GM12878 (cell line): ENCODE results near the gene ATP6V0E1. TPM values are rescaled to one million over a fixed set of nuclear protein-coding genes. Genes with fewer than 3 reads are reported as not detected.

Experiments used
- ATAC-seq: fragments of 200-7000 bp; cut with Tn5 transposase; 3 replicates; pipeline ENCODE4 v1.9.1; 2020; ENCODE audit warnings: mild to moderate bottlenecking, moderate library complexity
- BruUV-seq: library from RNA; stranded (reverse); fragments of 400-500 nt; replicated peaks from 2 replicates; lab custom pipeline; 2021; lab: Mats Ljungman, UMichigan
- CTCF ChIA-PET: fragments of 300-600 bp; sonication (Branson Sonifier 250); formaldehyde crosslinking; extraction: SDS; loops from one replicate; lab custom pipeline; 2021; ENCODE audit warnings: inconsistent platforms; lab: Yijun Ruan, JAX
- POLR2A ChIA-PET: fragments of 350-600 bp; formaldehyde crosslinking; extraction: SDS; loops from one replicate; lab custom pipeline; 2021; ENCODE audit warnings: inconsistent platforms; lab: Charles Lee
- RAD21 ChIA-PET: fragments of 300-600 bp; sonication (Branson Sonifier 250); formaldehyde crosslinking; loops from one replicate; lab custom pipeline; 2023; ENCODE audit warnings: antibody characterized with exemption; ENCODE audit not compliant: unreplicated experiment; lab: Charles Lee
- SMC1A ChIA-PET: fragments of 300-600 bp; sonication (Branson Sonifier 250); formaldehyde crosslinking; loops from one replicate; lab custom pipeline; 2023; ENCODE audit not compliant: unreplicated experiment, uncharacterized antibody; lab: Charles Lee
- DNase-seq: peaks from one replicate; pipeline ENCODE4 v3.0.0-alpha.2; 2011; ENCODE audit warnings: low read depth, low spot score
- FAIRE-seq: peaks from 3 replicates; lab custom pipeline; 2011; peaks lifted over from hg19 to GRCh38; lab: Jason Lieb, UNC
- H2AFZ ChIP-seq: 2 replicates; pipeline ENCODE4 v1.6.0; 2011; ENCODE audit warnings: low read depth, low read length, control low read depth; ENCODE audit not compliant: control insufficient read depth
- H3K27ac ChIP-seq: 2 replicates; pipeline ENCODE4 v1.5.1; 2011; ENCODE audit warnings: control low read depth; ENCODE audit not compliant: control insufficient read depth, insufficient read depth
- H3K27me3 ChIP-seq, 2 experiments: replicated peaks in 1 of 2; 2 replicates each; pipeline versions ENCODE4 v1.6.0 to v1.6.1; 2011; ENCODE audit warnings: low read length in 1 of 2; ENCODE audit not compliant: control insufficient read depth in 2 of 2, insufficient read depth in 2 of 2
- H3K36me3 ChIP-seq, 2 experiments: 2 replicates each; pipeline ENCODE4 v1.5.1; 2011; ENCODE audit warnings: low read length in 1 of 2; ENCODE audit not compliant: control insufficient read depth in 2 of 2, insufficient read depth in 2 of 2
- H3K4me1 ChIP-seq: 2 replicates; pipeline ENCODE4 v1.6.1; 2011; ENCODE audit warnings: mild to moderate bottlenecking, low read length, moderate library complexity, mixed read lengths; ENCODE audit not compliant: control insufficient read depth, insufficient read depth
- H3K4me2 ChIP-seq: 2 replicates; pipeline ENCODE4 v1.6.0; 2011; ENCODE audit warnings: control low read depth; ENCODE audit not compliant: control insufficient read depth, insufficient read depth
- H3K4me3 ChIP-seq: fragments of 200-600 bp; sonication (generic); 2 replicates; pipeline ENCODE4 v1.5.1; 2016
- H3K79me2 ChIP-seq: 2 replicates; pipeline ENCODE4 v1.6.0; 2011; ENCODE audit warnings: low read length; ENCODE audit not compliant: control insufficient read depth, insufficient read depth
- H3K9ac ChIP-seq: 2 replicates; pipeline ENCODE4 v1.8.0; 2011; ENCODE audit warnings: low read length, control low read depth, mixed read lengths; ENCODE audit not compliant: control insufficient read depth, insufficient read depth
- H3K9me3 ChIP-seq: replicated peaks from 3 replicates; pipeline ENCODE4 v1.5.1; 2011; ENCODE audit warnings: mild to moderate bottlenecking, low read length; ENCODE audit not compliant: control insufficient read depth, insufficient read depth
- H4K20me1 ChIP-seq: 2 replicates; pipeline ENCODE4 v1.6.0; 2011; ENCODE audit not compliant: control insufficient read depth, insufficient read depth
- ETV6 ChIP-seq, 2 experiments: fragments of 450-650 bp in 1 of 2; IDR thresholded peaks in 1 of 2; conservative IDR thresholded peaks in 1 of 2; 2 replicates each; pipeline ENCODE4 v1.6.1; 2014; ENCODE audit warnings: antibody characterized with exemption in 1 of 2, borderline replicate concordance in 1 of 2, low read depth in 1 of 2, mild to moderate bottlenecking in 1 of 2, moderate library complexity in 1 of 2
- JUND ChIP-seq: IDR thresholded peaks from 2 replicates; pipeline ENCODE4 v1.6.1; 2012; ENCODE audit warnings: low read depth, mild to moderate bottlenecking, low read length, improper control_type of control experiment, moderate library complexity
- MTA3 ChIP-seq: IDR thresholded peaks from 2 replicates; pipeline ENCODE4 v1.6.1; 2012; ENCODE audit warnings: low read length, inconsistent platforms, borderline replicate concordance
- PAX8 ChIP-seq: fragments of 450-650 bp; IDR thresholded peaks from 2 replicates; pipeline ENCODE4 v1.6.1; 2017; ENCODE audit warnings: mild to moderate bottlenecking, moderate library complexity
- SP1 ChIP-seq: IDR thresholded peaks from one replicate; pipeline ENCODE4 v1.6.1; 2011; ENCODE audit warnings: low read depth, low read length
- WGBS: methylation state at CpG from one replicate; pipeline ENCODE4 v1.1.6; 2016; ENCODE audit warnings: low lambda C conversion rate; ENCODE audit not compliant: insufficient replicate concordance, insufficient coverage; ENCODE audit errors: missing lambda C conversion rate; 5-methylcytosine and 5-hydroxymethylcytosine counted together
- in situ Hi-C: fragments of 300-500 bp; cut with MboI; formaldehyde crosslinking; loops from 9 replicates; pipeline ENCODE4 v1.14.3; 2018; ENCODE audit warnings: mixed read lengths
- intact Hi-C: fragments of 100-400 bp; cut with micrococcal nuclease; formaldehyde crosslinking; loops from one replicate; pipeline ENCODE4 v1.14.2; 2022; ENCODE audit not compliant: unreplicated experiment
- polyA plus RNA-seq, 11 experiments: library from polyadenylated mRNA; depleted of rRNA in 4 of 11; unstranded in 6 of 11; stranded (reverse) in 5 of 11; fragments of >200 nt; fragmentation: Nextera tagmentation in 4 of 11; fragmentation: Illumina TruSeq in 1 of 11; extraction: Ambion mirVana in 4 of 11; extraction: Trizol in 1 of 11; gene quantifications; 1 replicate in 1 of 11; 2 replicates in 10 of 11; pipeline versions ENCODE4 v1.2.1 to v1.2.3, GENCODE V29; 2011 to 2016; ENCODE audit warnings: inconsistent platforms in 2 of 11, missing spikeins in 2 of 11, low read depth in 1 of 11
- total RNA-seq, 4 experiments: library from RNA; depleted of rRNA in 3 of 4; stranded (reverse); fragments of >200 nt in 3 of 4; fragmentation: Illumina TruSeq in 1 of 4; extraction: Trizol in 1 of 4; gene quantifications; 2 replicates each; pipeline versions ENCODE4 v1.2.1 to v1.2.3, GENCODE V29; 2013 to 2021
- TF ChIP-seq, protein P1 (sequence below): fragments of 450-650 bp; IDR thresholded peaks from 2 replicates; pipeline ENCODE4 v1.6.1; 2016; ENCODE audit warnings: mild to moderate bottlenecking
- TF ChIP-seq, protein P2 (sequence below): IDR thresholded peaks from 2 replicates; pipeline ENCODE4 v1.6.1; 2012; ENCODE audit warnings: low read depth, low read length, improper control_type of control experiment

ATP6V0E1 gene
- total and polyA plus RNA-seq, 10 of the 15 experiments (the other 5 are each of a cell fraction or from before 2014, with no cell fraction given) = 143 to 787 (median 306) TPM

DNA sequence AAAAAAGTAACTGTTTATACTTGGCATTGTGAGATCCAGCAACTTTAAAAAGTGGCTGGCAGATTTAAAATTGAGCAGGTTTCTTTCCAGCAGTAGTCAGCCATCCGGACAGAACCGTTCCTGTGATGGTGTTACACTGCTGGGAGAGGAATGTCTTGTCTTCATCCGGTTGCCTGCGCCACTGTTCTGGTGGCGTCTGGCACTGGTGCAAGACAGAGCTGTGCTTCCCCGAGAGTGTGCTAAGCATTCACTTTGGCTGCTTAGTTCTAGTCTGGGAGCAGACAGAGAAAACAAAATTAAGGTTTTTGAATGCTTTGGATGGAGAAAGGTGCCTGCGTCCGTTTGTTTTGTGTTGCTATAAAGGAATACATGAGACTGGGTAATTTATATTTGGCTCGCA, 37.1 kb downstream of the ATP6V0E1 start:
- no peak overlapping the region for H2AFZ ChIP-seq
- H3K9ac ChIP-seq = no peak overlapping the region
- peaks cover 35% of the 10 kb centered on the region for H3K79me2 ChIP-seq
- H3K4me2 ChIP-seq = no peak overlapping the region
- H4K20me1 ChIP-seq = peaks cover 6% of the 10 kb centered on the region; the same call in 1 of the 2 replicates
- H3K27me3 ChIP-seq = no peaks in the 10 kb centered on the region
- intact Hi-C loops = no loop called here
- ATAC-seq (no peak), DNase-seq (no peak), FAIRE-seq (no peak)
- ChIA-PET RAD21 (no interaction called here), CTCF (no interaction called here), SMC1A (interaction anchor here (0.7 to 1.2 kb wide), 3 partner anchors 9 to 37 kb away, joined by 3 read pairs; partner anchors contain the start of gene ATP6V0E1), POLR2A (no interaction called here)
- WGBS = 98% methylated on average over 9 of the region's 9 CpGs
- H3K9me3 ChIP-seq = no peaks in the 10 kb centered on the region
- H3K36me3 ChIP-seq = peaks cover 4 to 27% of the 10 kb centered on the region in 2 experiments
- in situ Hi-C loops = no loop called here
- no peaks in the 10 kb centered on the region for H3K4me1 ChIP-seq
- TF ChIP-seq, protein P1, sequence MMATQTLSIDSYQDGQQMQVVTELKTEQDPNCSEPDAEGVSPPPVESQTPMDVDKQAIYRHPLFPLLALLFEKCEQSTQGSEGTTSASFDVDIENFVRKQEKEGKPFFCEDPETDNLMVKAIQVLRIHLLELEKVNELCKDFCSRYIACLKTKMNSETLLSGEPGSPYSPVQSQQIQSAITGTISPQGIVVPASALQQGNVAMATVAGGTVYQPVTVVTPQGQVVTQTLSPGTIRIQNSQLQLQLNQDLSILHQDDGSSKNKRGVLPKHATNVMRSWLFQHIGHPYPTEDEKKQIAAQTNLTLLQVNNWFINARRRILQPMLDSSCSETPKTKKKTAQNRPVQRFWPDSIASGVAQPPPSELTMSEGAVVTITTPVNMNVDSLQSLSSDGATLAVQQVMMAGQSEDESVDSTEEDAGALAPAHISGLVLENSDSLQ = no peak
- TF ChIP-seq JUND = no peak
- TF ChIP-seq SP1 = no peak
- TF ChIP-seq, protein P2, sequence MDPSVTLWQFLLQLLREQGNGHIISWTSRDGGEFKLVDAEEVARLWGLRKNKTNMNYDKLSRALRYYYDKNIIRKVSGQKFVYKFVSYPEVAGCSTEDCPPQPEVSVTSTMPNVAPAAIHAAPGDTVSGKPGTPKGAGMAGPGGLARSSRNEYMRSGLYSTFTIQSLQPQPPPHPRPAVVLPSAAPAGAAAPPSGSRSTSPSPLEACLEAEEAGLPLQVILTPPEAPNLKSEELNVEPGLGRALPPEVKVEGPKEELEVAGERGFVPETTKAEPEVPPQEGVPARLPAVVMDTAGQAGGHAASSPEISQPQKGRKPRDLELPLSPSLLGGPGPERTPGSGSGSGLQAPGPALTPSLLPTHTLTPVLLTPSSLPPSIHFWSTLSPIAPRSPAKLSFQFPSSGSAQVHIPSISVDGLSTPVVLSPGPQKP = no peak
- TF ChIP-seq ETV6 (conservative IDR thresholded peaks at IDR 0.05 in 1 of 2, IDR thresholded peaks at IDR 0.05 in 1 of 2; ENCODE audit: borderline replicate concordance in 1 of 2, low read depth in 1 of 2) = no peak
- no peak for TF ChIP-seq MTA3
- TF ChIP-seq PAX8 = no peak
- no peak overlapping the region for H3K4me3 ChIP-seq
- H3K27ac ChIP-seq = no peak overlapping the region
- BruUV-seq = no TSS peak
